Measurements from ENCODE around the gene KIRREL3.

KIRREL3 gene

DNA sequence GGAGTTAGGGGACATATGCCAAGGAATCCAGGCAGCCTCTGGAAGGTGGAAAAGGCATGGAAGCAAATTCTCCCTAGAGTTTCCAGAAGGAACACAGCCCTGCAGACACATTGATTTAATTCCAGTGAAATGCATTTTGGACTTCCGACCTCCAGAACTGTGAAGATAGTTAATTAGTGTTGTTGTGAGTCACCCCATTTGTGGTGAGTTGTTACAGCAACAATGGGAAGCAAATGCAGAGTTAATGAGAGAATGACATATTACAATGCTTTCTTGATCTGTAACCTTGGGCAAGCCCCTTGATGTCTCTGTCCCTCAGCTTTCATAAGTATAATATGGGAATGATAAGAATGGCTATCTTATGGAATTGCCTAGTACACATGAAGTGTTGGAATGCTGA is 178.7 kb downstream of the KIRREL3 start:
- DNase-seq = no peak

- DNase-seq = no peak
These were observed 181.4 kb downstream of the KIRREL3 start for GRCh38 chr11:126819194-126819593.

DNA sequence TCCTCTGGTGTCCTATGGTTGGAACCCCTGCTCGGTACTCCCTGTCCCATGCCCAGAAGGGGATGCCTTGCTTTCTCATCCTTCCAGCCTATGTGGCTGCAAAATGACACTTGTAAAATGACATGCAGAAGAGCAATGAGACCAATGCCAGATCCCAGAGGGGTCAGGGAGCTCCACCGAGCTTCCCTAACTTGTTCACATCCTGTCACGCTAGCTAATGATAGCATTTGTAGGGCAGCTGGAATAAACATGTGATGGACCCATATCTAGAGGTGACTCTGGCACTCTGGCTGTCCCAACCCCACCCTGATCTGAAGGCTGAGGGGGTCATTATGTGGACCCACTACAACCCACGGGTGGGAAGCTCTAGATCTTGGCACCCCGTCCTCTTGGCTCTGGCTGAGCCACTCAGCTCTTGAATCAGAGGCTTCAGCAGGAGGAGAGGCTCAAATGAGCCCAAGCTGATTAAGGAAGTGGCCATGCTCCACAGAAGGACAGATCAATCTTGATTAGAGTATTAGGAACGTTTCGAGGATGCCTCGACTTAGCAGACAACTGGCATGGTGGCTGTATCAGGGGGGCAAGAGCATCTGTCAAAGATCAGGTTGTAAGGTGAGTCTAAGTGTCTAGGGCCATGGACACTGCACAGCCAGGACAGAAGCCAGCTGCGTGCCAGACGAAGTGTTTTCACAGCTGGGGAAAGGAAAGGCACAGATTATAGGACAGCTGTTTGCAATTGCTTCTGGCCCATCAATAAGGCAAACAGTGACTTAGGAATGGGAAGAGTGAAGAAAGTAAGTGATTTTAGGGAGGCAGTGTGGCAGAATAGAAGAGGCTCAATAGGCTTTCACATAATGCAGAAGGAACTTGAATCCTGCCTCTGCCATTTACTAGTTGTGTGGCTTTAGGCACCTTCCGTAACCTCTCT is 182.8 kb downstream of the KIRREL3 start:
- DNase-seq = no peak

- DNase-seq = no peak
These were observed 183.5 kb downstream of the KIRREL3 start for GRCh38 chr11:126817096-126817495.

DNA sequence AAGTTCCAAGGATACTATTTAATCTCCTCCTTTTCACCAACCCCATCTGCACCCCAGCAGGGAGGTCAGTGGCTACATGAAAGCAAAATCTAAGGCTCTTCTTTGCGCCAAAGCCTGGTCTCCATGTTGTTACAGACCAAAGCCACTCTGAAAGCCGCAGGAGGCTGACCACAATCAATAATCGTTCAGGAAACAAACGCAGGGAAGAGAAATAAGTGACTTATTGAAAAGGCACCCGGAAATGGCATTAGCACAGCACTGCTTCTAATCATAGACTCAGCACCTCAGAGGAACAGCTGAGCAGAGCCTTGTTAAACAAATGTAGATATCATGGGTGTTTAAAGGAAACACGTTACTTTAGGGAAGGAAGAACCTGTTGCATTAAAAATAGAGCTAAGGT is 183.9 kb downstream of the KIRREL3 start:
- DNase-seq = no peak

- DNase-seq = no peak
These were observed 185.5 kb downstream of the KIRREL3 start for GRCh38 chr11:126815111-126815510.

DNA sequence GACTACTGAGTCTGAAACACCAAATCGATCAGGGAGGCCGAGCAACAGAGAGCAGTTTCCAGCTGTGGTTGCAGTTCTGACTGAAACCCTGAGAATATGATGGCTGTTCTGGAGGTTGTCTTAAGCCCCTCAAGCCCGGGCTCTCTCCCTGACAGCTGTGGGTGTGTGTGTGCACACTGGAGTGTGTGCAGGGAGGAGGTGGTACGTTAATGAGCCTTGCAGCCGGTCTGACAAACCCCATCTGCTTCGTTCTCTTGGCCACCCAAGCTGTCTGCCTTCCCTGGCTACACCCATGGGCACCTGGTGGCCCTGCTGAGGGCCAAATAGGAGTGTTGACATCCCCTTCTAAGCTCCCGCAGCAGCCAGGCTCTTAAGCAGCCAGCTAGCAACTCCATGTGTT is 189.8 kb downstream of the KIRREL3 start:
- DNase-seq = no peak

DNA sequence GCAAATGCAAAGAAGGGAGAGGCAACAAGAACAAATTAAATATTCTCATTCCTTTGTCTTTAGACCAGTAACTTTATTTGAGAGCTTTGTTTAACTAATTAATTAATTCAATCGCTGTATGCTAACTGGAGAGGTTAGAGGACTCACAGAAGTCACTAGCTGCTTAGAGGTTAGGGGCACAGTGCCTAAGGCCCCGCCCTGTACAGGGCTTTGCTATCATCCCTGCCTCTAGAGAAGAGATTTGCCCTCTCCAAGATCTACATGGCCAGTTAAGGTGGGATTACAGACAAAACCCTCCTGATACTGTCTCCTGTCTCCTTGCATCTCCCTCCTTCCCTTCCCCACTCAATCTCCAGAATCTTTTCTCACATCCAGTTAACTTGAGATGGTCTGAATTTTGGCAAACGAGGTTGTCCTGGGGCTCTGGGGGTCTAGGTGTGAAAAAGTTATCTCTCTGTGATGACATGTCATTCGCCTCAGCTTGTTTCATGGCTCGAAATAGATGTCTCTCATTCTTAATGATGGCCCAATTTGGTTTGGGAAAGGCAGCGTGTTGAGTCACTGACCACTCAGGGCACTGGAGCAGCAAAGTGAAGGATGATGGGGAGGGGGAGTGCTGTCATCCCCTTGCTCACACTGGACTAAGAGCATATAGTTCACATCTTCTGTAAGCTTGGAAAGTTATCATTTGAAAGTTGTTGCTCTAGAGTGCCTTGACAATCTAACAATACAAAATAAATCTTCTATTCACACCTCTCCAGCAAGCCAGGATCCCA is 190.9 kb downstream of the KIRREL3 start:
- no peak for DNase-seq

- DNase-seq = no peak
These were observed 191.7 kb downstream of the KIRREL3 start for GRCh38 chr11:126808836-126809235.

GRCh38 chr11:126808296-126808695 is 192.3 kb downstream of the KIRREL3 start:
- DNase-seq = no peak

DNA sequence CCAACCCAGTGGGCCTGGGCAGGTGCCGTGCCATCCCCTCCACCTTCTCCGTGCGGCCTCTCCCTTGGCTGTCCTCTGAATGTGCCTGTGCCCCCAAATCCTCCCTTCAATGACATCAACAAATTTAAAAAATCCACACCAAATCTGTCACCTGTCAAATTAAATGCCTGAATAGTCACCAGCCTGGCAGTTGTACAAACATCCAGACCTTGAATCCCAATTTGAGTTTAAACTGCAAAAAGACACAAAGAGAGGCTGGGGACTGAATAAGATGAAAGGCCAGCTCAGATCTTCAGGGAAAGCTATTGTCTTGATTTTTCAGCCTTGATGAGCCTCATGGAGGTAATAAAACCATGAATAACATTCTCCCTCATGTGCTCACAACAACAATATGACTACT is 194.7 kb downstream of the KIRREL3 start:
- no peak for DNase-seq

GRCh38 chr11:126804363-126804762 is 196.2 kb downstream of the KIRREL3 start:
- DNase-seq = no peak

GRCh38 chr11:126800009-126800408 is 200.6 kb downstream of the KIRREL3 start:
- DNase-seq = no peak

DNA sequence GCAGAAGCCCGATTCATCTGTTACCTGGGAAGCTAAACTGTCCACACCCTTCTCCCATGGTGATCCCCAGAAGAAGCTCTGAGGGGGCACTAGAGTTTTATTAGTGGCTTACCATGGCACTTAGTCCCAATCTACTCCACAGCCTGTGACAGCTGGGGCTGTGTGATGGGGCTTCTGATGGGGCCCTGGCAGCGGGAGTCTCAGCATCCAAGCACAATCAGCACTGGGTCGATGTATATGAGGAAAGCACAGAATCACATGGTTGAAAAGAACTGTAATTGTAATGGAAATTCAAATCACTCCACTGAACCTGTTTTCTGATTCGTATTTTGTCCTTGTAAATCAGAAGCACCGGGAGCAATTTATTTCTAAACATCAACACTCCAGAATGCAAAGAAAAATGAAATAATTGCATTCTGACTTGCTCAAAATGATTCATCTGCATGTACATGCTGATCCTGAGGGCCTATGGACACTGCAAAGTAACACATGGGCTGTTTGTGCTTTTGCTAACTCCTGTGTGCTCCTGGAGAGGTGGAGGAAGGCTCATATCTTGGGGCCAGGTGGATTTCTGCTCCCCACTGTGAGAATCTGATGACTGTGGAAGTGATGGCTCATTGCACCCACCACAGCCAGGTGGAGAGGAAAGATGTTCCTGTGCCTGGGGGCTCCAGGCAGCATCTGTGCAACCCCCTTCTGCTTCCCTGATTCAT is 203.0 kb downstream of the KIRREL3 start:
- DNase-seq = no peak

GRCh38 chr11:126793596-126793995 is 207.0 kb downstream of the KIRREL3 start:
- no peak for DNase-seq

GRCh38 chr11:126791991-126792390 is 208.6 kb downstream of the KIRREL3 start:
- no peak for DNase-seq

DNA sequence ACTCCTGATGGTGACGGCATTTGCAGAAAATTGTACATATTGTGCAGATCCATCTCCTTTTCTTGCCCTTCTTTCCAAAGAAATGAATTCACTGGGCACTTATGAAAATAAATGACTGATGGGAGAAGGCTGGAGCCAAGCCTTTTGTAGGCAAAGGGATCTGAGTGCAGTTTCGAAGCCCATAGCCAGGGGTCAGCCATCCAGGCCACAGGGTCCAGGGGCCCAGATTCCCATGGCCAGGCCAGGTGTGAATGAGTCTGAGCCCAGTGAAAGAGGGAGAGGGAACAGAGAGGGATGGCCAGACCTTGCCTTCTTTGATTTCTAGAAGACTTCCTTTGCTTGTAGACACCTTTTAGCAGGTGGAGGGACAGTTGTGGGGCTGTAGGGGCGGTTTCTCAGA is 209.1 kb downstream of the KIRREL3 start:
- DNase-seq = no peak

DNA sequence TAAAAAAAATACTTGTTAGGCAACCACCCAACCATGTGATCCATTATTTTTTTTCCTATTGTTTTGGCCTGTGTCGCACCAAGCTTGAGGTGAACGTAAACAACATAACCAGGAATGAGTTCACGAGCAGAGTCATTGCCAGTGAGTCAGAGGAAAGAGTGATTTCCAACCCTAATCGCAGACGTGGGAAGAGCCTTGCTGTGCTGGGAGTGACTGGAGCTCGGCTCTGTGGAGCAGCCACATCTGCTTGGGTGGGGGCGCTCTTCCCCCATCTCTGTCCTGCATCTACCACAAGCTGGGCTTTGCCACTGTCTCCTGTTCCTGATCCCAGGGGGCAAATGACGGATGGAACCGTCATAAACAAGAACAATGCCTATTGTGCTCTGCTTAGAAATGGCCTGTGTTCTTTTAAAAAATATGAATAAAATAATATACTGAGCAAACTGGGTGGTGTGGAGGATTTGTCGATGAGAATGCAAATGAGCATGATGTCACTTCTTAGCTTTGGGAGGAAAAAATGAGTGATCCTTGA is 210.0 kb downstream of the KIRREL3 start:
- peak; percentile 39 to 43 for DNase-seq

DNA sequence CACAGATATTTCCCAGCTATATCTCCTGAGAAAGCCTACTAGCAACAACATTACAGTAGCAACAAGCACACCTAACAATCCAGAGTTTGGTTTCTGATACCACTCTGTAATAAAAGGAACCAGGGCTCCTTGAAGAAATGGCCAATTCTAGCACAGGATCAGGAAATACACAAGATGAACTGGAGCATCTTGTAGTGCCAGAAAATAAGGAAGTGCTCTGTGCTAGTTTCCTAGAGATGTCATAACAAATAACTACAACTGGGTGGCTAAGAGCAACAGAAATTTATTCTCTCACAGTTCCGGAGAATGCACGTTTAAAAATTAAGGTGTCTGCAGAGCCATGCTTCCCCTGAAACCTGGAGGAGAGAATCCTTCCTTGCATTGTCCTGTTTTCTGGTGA is 217.8 kb downstream of the KIRREL3 start:
- no peak for DNase-seq

- no peak for DNase-seq
These were observed 218.6 kb downstream of the KIRREL3 start for GRCh38 chr11:126781942-126782341.

- no peak for DNase-seq
These were observed 224.5 kb downstream of the KIRREL3 start for GRCh38 chr11:126776119-126776518.

DNA sequence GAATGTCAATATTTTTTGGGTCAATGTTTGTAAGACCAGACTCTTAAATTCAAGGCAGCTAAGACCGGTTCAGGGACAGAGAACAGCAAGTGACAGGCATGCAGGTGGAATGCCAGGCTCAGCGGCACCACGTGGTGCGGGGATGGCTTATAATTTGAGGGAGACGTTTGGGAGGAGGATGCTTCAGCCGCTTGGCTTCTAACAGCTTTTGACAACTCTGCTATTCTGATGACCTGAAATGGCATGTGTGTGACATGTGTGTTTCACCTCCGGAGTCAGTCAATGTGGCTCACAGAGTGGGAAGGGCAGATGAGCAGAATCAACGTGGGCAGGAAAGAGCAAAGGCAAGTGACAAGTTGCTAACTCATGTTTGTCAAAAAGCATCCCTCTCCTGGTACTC is 228.3 kb downstream of the KIRREL3 start:
- no peak for DNase-seq

- no peak for DNase-seq
These were observed 231.9 kb downstream of the KIRREL3 start for GRCh38 chr11:126768702-126769101.

All from NCI-H1930 (cell line).